LoVo (cell line): ENCODE results near the gene DAPK3.
"Not testable (repeated sequence)": the region's sequence is repeated elsewhere in the genome, so short reads cannot be mapped to it uniquely, and the experiment has no call there.

Source experiments
- DNase-seq: peaks from one replicate; pipeline ENCODE4 v3.0.0-alpha.2; 2016; ENCODE audit warnings: low spot score

DAPK3 gene

GRCh38 chr19:4005436-4005835 is 34.5 kb upstream of the DAPK3 start:
- not testable (repeated sequence) for DNase-seq

- DNase-seq = not testable (repeated sequence)
These were observed 29.9 kb upstream of the DAPK3 start for GRCh38 chr19:4000798-4001197.

DNA sequence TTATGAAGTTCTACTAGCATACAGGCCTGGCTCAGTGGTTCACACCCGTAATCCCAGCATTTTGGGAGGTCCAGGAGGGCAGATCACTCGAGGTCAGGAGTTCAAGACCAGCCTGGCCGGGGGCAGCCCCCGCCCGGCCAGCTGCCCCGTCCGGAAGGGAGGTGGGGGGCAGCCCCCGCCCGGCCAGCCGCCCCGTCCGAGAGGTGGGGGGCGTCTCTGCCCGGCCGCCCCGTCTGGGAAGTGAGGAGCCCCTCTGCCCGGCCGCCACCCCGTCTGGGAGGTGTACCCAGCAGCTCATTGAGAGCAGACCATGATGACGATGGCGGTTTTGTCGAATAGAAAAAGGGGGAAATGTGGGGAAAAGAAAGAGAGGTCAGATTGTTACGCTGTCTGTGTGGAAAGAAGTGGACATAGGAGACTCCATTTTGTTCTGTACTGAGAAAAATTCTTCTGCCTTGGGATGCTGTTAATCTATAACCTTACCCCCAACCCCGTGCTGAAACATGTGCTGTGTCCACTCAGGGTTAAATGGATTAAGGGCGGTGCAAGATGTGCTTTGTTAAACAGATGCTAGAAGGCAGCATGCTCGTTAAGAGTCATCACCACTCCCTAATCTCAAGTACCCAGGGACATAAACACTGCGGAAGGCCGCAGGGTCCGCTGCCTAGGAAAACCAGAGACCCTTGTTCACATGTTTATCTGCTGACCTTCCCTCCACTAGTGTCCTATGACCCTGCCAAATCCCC is 27.9 kb upstream of the DAPK3 start:
- not testable (repeated sequence) for DNase-seq

- no peak for DNase-seq
These were observed 24.7 kb upstream of the DAPK3 start for GRCh38 chr19:3995607-3996006.

- no peak for DNase-seq
These were observed 19.9 kb upstream of the DAPK3 start for GRCh38 chr19:3990815-3991117.

DNA sequence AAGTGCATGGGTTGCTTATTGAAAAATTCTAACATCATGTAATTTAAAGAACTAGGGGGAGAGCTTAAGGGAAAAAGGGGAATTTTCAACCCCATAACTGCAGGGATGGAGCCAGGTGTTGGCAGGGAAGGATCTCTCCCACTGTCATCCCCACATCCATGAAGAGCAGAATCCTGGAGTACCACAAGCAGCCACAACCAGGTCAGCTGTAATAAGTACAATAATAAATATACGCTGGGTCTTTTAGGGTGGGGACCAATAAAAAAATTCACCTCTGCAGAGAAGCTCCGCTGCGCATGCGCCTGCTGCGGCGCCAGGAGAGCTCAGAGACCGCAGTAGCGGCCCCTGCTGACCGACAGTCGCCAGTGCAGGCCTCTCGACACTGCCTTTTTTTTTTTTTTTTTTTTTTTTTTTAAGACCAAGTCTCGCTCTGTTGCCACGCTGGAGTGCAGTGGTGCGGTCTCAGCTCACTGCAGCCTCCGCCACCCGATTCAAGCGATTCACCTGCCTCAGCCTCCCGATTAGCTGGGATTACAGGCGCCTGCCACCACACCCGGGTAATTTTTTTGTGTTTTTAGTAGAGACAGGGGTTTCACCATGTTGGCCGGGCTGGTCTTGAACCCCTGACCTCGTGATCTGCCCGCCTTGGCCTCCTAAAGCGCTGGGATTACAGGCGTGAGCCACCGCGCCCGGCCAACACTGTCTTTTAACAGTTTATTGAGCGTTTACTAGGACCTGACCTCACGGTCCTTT is 16.9 kb upstream of the DAPK3 start:
- DNase-seq = peak; percentile 92

DNA sequence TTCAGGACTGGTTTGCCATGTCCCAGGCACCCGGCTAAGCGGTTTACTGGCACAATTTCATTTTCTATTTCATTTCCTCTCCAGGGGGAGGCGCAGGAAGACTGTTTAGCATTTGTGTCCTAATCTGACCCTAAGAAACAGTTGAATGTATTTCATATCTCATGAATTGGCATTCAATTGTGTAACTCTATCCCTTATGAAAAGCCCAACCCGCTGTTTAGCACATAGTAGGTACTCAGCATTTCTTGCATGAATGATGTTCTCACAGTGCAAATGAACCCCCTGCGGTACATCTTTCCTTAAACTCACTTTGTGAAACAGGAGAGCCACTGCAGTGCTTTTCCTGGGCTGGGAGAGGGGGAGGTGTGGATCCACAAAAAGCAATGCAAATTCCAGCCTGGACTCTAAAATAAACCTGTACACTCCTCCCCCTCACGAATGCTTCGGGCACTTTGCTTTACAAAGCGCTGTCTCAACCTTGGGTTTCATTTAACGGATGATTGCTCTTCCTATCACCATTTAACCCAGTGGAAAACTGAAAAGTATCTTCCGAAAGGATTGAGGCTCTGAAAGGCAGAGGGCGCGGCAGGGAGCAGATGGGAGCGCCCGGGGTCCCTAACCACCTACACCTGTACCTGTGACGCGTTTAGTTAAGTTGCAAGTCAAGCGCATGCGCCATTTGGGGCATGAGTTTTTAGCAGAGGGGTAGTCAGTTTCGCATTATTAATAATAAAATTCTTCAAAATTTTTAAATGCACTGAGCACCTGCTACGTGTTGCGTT is 15.6 kb upstream of the DAPK3 start:
- DNase-seq = peak; percentile 81

- DNase-seq = no peak
These were observed 14.9 kb upstream of the DAPK3 start for GRCh38 chr19:3985643-3986259.

DNA sequence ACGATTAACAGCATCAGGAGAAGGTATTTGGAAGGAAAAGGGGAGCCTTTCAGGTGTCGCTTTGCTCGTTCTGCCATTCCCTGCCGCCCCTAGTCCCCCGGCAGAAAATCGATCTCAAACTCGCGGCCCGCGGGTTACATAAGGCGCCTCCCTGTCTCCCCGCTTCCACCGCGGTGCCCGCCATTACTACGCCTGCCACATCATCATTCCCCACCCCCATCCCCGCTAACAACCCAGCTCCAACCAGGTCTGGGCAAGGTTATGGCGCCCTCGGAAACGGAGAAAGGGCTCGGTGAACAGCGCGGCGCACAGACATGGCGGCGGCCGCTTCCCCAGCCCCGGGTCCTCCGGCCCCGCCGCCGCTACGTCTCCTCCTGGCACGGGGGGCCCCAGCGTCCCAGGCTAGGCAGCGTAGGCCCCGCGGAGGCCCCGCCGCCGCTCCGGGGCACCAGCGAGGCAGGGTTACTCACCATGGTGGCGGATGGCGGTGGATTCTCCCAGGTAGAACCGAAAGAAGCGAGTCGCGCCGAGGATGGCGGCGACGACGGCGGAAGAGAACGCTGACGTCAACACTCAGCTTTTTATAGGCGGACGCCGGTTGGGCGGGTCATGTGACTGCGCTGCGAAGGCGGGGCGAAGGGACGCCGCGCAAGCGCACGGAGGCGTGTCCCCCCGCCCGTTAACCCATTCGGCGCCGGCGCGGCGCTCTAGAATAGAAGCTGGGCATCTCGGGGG is 14.2 kb upstream of the DAPK3 start, which contains the start of gene EEF2:
Gene EEF2, minus strand, starts transcription at position 556 of the 735 bp plus-strand sequence. Its CDS starts 83 bp downstream, at position 473.
- DNase-seq = peak; percentile 92

GRCh38 chr19:3984584-3984907 is 13.6 kb upstream of the DAPK3 start:
- DNase-seq = no peak

DNA sequence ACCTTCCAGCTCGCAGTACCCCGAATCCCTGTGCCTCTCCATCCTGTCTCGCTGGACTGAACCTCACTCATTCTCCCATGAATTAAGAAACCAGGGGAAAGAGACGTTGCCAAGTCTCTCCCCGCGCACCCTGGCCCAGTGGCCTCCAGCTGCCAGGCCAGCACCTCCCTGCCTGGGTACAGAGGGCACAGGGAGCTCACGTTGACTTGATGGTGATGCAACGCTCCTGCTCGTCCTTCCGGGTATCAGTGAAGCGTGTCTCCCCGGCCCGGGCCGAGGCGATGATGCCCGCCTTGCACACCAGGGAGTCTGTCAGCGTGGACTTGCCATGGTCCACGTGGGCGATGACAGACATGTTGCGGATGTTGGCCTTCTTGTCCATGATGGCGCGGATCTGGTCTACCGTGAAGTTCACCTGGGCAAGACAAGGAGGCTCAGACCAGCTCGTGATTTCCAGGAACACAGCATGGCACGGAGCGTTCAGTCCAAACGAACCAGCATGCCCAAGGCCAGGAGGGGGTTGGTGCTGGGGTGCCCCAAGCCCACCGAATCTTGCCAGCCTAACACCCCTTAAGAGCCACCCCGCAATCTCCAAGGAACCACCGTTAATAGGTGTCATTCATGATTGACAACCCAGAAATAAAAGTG is 13.2 kb upstream of the DAPK3 start:
- peak; percentile 46 for DNase-seq

DNA sequence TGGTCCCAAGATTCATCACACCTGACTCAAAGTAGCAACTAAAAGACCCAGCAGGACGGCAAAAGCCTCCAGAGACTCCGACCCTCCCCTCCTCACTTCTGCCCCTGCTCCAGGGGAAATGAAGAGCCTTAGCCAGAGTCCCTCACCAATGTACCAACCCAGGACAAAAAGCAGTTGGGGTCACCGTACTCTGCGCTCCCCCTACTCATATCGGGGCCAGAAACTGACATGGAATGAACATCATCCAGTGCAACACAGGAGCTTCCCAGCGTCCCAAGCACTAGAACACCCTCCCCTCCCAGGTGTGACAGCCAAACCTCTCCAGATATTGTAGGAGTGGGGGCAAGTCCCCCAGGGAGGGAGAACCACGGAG is 12.6 kb upstream of the DAPK3 start:
- no peak for DNase-seq

DNA sequence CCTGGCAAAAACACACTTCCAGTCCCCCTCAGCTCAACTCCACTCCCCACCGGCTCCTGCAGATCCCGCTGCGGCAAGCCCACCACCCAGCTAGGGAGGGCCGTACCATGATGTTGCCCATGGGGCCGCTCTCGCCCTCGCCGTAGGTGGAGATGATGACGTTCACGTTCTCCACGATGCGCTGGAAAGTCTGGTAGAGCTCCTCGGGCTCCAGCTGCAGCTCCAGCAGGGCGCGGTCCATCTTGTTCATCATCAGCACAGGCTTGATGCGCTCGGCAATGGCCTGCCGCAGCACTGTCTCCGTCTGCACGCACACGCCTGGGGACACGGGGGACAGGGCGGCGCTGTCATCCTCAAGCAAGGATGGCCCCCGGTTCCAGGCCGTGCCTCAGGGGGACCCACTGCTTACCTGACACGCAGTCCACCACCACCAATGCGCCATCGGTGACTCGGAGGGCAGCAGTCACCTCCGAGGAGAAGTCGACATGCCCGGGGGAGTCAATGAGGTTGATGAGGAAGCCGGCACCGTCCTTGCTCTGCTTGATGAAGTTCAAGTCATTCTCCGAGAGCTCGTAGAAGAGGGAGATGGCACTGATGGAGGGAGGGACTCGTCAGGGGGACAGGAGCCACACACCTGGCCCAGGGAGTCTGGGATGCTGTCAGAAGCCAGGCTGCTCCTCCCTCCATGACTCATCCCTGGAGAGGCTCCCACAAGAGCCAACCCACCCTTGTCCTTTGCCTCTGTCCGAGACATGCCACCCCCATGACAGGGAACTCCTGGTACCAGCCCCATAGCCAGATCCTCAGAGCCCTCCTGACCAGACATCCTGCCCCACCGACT is 12.0 kb upstream of the DAPK3 start:
- peak; percentile 47 for DNase-seq

DNA sequence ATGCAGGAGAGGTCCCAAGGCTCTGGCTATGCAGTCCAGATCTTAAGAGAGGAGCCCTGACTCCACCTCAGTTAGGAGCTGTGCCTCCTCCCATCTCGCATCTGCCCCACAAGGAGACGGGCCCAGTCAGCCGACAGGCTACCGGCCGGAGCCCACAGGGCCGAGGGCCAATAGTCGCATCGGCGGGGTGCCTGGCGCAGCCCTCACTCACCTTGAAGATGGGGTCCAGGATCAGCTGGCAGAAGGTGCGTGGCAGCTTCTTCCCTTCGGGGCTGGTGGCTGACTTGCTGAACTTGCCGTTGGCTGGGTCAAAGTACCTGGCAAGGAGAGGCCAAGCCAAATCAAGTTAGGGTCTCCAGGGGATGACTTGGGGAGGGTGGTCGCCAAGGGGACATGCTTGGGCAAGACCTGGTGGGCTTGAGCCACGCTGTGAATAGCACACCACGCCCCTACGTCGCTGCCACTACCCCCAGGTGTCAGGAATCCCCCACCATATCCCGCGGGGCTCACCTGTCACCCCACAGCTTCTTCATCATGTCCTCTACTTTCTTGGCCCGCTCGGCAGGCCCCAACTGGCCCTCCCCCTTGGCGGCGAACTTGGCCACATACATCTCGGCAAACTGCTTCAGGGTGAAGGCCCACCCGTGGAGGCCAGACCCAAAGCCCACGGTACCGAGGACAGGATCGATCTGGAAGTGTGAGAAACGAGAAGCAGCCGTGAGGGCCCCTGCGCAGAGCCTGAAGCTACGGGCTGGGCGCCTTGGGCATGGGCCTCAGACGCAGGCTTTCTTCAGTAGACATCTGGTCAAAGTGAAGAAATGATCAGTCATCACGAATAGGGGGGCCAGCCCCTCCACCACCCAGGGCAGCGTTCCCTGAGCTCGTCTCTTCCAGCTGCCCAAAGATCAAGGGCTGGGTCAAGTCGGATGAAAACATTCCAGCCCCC is 11.1 kb upstream of the DAPK3 start:
- no peak for DNase-seq

GRCh38 chr19:3981373-3981735 is 10.5 kb upstream of the DAPK3 start:
- DNase-seq = no peak

DNA sequence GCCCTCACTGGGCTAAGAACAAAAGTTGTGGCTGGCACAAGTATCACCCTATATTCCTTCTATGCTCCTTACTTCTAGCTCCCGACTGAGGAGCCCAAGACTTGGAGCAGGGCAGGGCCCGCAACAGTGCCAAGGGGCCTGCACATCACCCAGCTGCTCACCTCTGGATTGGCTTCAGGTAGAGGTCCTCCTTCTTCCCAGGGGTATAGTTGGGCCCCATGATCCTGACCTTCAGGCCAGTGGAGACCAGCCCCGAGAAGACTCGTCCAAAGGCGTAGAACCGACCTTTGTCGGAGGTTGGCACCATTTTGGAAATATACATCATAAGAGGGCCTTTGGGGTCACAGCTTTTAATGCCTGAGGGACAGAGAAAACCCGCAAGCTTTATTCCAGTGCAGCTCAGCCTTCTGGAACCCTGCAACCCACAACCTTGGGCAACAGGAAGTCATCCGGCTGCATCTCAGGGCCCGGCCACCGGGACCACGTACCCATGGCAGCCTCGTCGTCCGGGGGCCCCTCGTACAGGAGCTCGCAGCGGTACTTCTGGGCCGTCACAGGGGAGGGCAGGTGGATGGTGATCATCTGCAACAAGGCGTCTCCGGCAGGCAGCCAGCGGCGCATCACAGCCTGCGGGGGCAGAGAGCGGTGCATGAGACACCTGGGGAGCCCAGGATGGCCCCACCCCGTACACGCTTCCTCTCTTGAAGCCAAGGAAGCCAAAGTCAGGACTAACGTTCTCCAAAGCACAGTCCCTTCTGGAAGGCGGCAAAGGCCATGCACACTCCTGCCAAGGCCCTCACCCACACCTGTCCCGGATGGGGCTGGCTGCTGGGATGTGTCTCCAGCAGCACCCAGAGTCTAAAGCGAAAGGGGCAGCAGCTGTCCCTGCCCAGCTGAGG is 9.7 kb upstream of the DAPK3 start:
- no peak for DNase-seq

- no peak for DNase-seq
These were observed 8.9 kb upstream of the DAPK3 start for GRCh38 chr19:3979674-3980352.

GRCh38 chr19:3979289-3979673 is 8.4 kb upstream of the DAPK3 start:
- no peak for DNase-seq
